Endothelial cell of umbilical vein (primary cell): ENCODE data around the gene KSR1. TPM values are rescaled to one million over a fixed set of nuclear protein-coding genes. Genes with fewer than 3 reads are reported as not detected.

Experiments used
- BruUV-seq: library from RNA; stranded (reverse); fragments of 400-500 nt; replicated peaks from 2 replicates; lab custom pipeline; 2021; lab: Mats Ljungman, UMichigan
- CTCF ChIA-PET: fragments of 300-600, 350-600 bp; sonication (Branson Sonifier 250); formaldehyde crosslinking; loops from one replicate; lab custom pipeline; 2021; ENCODE audit warnings: antibody characterized with exemption, inconsistent platforms; lab: Charles Lee
- POLR2A ChIA-PET: fragments of 300-600, 350-600 bp; sonication (Branson Sonifier 250); formaldehyde crosslinking; loops from one replicate; lab custom pipeline; 2021; ENCODE audit warnings: antibody characterized with exemption, inconsistent platforms; lab: Charles Lee
- DNase-seq: peaks from one replicate; pipeline ENCODE4 v3.0.0-alpha.2; 2011; ENCODE audit warnings: low read depth, low spot score
- FAIRE-seq: peaks from 2 replicates; lab custom pipeline; 2011; peaks lifted over from hg19 to GRCh38; lab: Jason Lieb, UNC
- H2AFZ ChIP-seq: 2 replicates; pipeline ENCODE4 v1.6.0; 2012; ENCODE audit warnings: low read depth, low read length, control low read depth, inconsistent platforms
- H3K27ac ChIP-seq: 2 replicates; pipeline ENCODE4 v1.5.1; 2011; ENCODE audit warnings: low read depth, mild to moderate bottlenecking, control low read depth, low read length, moderate library complexity; ENCODE audit not compliant: insufficient read depth
- H3K27me3 ChIP-seq, 2 experiments: 2 replicates each; pipeline versions ENCODE4 v1.6.0 to v1.6.1; 2011; ENCODE audit warnings: low read length in 2 of 2, mixed read lengths in 1 of 2; ENCODE audit not compliant: control insufficient read depth in 2 of 2, insufficient read depth in 2 of 2
- H3K36me3 ChIP-seq, 2 experiments: 2 replicates in 1 of 2; 3 replicates in 1 of 2; pipeline ENCODE4 v1.5.1; 2011; ENCODE audit warnings: low read length in 2 of 2, mild to moderate bottlenecking in 1 of 2, moderate library complexity in 1 of 2; ENCODE audit not compliant: control insufficient read depth in 2 of 2, insufficient read depth in 2 of 2; ENCODE audit errors: extremely low read depth in 1 of 2
- H3K4me1 ChIP-seq: 3 replicates; pipeline ENCODE4 v1.5.1; 2011; ENCODE audit warnings: mild to moderate bottlenecking, low read length; ENCODE audit not compliant: control insufficient read depth, insufficient read depth; ENCODE audit errors: extremely low read depth
- H3K4me2 ChIP-seq: 2 replicates; pipeline ENCODE4 v1.6.1; 2011; ENCODE audit warnings: low read length, control low read depth, mixed read lengths; ENCODE audit not compliant: insufficient read depth
- H3K4me3 ChIP-seq, 3 experiments: fragments of 200-600 bp in 1 of 3; sonication (generic), shearing (Covaris generic) in 1 of 3; replicated peaks in 1 of 3; 2 replicates each; pipeline ENCODE4 v1.5.1; 2011 to 2016; ENCODE audit warnings: control low read depth in 3 of 3, low read length in 3 of 3, mild to moderate bottlenecking in 2 of 3, inconsistent platforms in 1 of 3, low read depth in 1 of 3, moderate library complexity in 1 of 3; ENCODE audit not compliant: insufficient read depth in 1 of 3
- H3K79me2 ChIP-seq: 2 replicates; pipeline ENCODE4 v1.6.0; 2012; ENCODE audit warnings: low read length, inconsistent platforms; ENCODE audit not compliant: control insufficient read depth, insufficient read depth
- H3K9ac ChIP-seq: replicated peaks from 2 replicates; pipeline ENCODE3; 2011; ENCODE audit warnings: low read length, control low read depth; ENCODE audit not compliant: insufficient read depth; ENCODE audit errors: extremely low read depth
- H3K9me1 ChIP-seq: replicated peaks from 3 replicates; pipeline ENCODE4 v1.6.0; 2011; ENCODE audit warnings: mild to moderate bottlenecking, low read length; ENCODE audit not compliant: control insufficient read depth, insufficient read depth; ENCODE audit errors: extremely low read depth
- H3K9me3 ChIP-seq: replicated peaks from 2 replicates; pipeline ENCODE4 v1.5.1; 2012; ENCODE audit warnings: low read length, inconsistent platforms; ENCODE audit not compliant: control insufficient read depth, insufficient read depth
- H4K20me1 ChIP-seq: replicated peaks from 2 replicates; pipeline ENCODE3; 2011; ENCODE audit warnings: mild to moderate bottlenecking, low read length; ENCODE audit not compliant: control insufficient read depth, insufficient read depth; ENCODE audit errors: extremely low read depth
- CTCF ChIP-seq, 2 donors: IDR thresholded peaks; 1 replicate in 1 of 2; 2 replicates in 1 of 2; pipeline ENCODE4 v1.5.1; 2011; ENCODE audit warnings: low read length in 2 of 2, mild to moderate bottlenecking in 2 of 2, moderate library complexity in 2 of 2, control low read depth in 1 of 2, inconsistent platforms in 1 of 2, low read depth in 1 of 2; ENCODE audit not compliant: insufficient read depth in 1 of 2; ENCODE audit errors: extremely low read depth in 1 of 2
- EZH2 ChIP-seq: IDR thresholded peaks from 2 replicates; pipeline ENCODE4 v1.6.1; 2012; ENCODE audit warnings: borderline replicate concordance, low read depth, mild to moderate bottlenecking, moderate library complexity, low read length, inconsistent platforms; ENCODE audit not compliant: severe bottlenecking
- FOS ChIP-seq: IDR thresholded peaks from 2 replicates; pipeline ENCODE4 v1.6.1; 2011; ENCODE audit warnings: mild to moderate bottlenecking, low read length, moderate library complexity, borderline replicate concordance; ENCODE audit not compliant: insufficient read depth
- GATA2 ChIP-seq: IDR thresholded peaks from 2 replicates; pipeline ENCODE4 v1.7.0; 2011; ENCODE audit warnings: low read depth, mild to moderate bottlenecking, moderate library complexity, mixed read lengths, low read length; ENCODE audit not compliant: insufficient read length, insufficient read depth
- JUN ChIP-seq: IDR thresholded peaks from 2 replicates; pipeline ENCODE4 v1.6.1; 2011; ENCODE audit warnings: borderline replicate concordance, low read depth; ENCODE audit not compliant: insufficient read length, insufficient read depth
- MAX ChIP-seq: IDR thresholded peaks from 2 replicates; pipeline ENCODE4 v1.6.1; 2011; ENCODE audit not compliant: insufficient read depth, insufficient read length
- MYC ChIP-seq: IDR thresholded peaks from one replicate; pipeline ENCODE4 v1.6.1; 2011; ENCODE audit warnings: mild to moderate bottlenecking, low read depth, low read length
- POLR2A ChIP-seq: IDR thresholded peaks from 2 replicates; pipeline ENCODE4 v1.6.1; 2012; ENCODE audit warnings: low read depth, mild to moderate bottlenecking, control low read depth, low read length
- POLR2AphosphoS5 ChIP-seq: IDR thresholded peaks from 2 replicates; pipeline ENCODE4 v1.6.1; 2012; ENCODE audit warnings: low read depth, mild to moderate bottlenecking, control low read depth, low read length, moderate library complexity; ENCODE audit not compliant: insufficient read depth
- dilution Hi-C: fragments of 300-500 bp; cut with MboI; formaldehyde crosslinking; loops from one replicate; pipeline ENCODE4 v1.15.0; 2019; ENCODE audit warnings: low sequenced_read_pairs; ENCODE audit not compliant: extremely low pct_ligation_motif_present
- intact Hi-C: fragments of 100-400 bp; cut with micrococcal nuclease; formaldehyde crosslinking; loops from one replicate; pipeline ENCODE4 v1.10.0; 2022
- polyA plus RNA-seq, 4 experiments: library from polyadenylated mRNA; depleted of rRNA in 3 of 4; stranded (reverse) in 3 of 4; unstranded in 1 of 4; fragments of >200 nt; gene quantifications; 2 replicates each; pipeline versions ENCODE4 v1.2.1 to v1.2.3, GENCODE V29; 2011 to 2012; ENCODE audit warnings: missing spikeins in 1 of 4
- total RNA-seq: library from RNA; stranded (reverse); gene quantifications from 2 replicates; pipeline ENCODE4 v1.2.3, GENCODE V29; 2021

KSR1 gene
- total and polyA plus RNA-seq, 2 donors (not counting 3 experiments of a cell fraction or from before 2014, with no cell fraction given), result 35.4 to 80.2 TPM

GRCh38 chr17:27546624-27547300 is 90.5 kb downstream of the KSR1 start:
- no peak overlapping the region for H3K4me2 ChIP-seq

More at GRCh38 chr17:27546624-27547300, 90.5 kb downstream of the KSR1 start:
- H3K9ac ChIP-seq, result no peak overlapping the region
- H3K9me1 ChIP-seq, result no peaks in the 10 kb centered on the region
- CTCF ChIA-PET, result interaction anchor here (1.0 to 1.9 kb wide), 4 partner anchors 53 to 310 kb away, joined by 3 to 4 read pairs (median 3); partner anchors contain the start of gene KSR1
- dilution Hi-C loops (no loop called here), intact Hi-C loops (no loop called here)
- H3K9me3 ChIP-seq, result no peaks in the 10 kb centered on the region
- no peak for DNase-seq
- H4K20me1 ChIP-seq, result no peaks in the 10 kb centered on the region
- no peak overlapping the region for H3K27ac ChIP-seq
- peaks cover 15% of the 10 kb centered on the region for H3K4me1 ChIP-seq
- no peaks in the 10 kb centered on the region for H3K36me3 ChIP-seq
- no TSS peak for BruUV-seq
- H3K79me2 ChIP-seq, result peaks cover 3% of the 10 kb centered on the region
- H3K4me3 ChIP-seq, result no peak overlapping the region
- H2AFZ ChIP-seq, result no peak overlapping the region
- no peaks in the 10 kb centered on the region for H3K27me3 ChIP-seq
- POLR2A ChIA-PET, result no interaction called here
- no peak for FAIRE-seq
- TF ChIP-seq MAX (no peak), JUN (no peak), FOS (no peak), POLR2AphosphoS5 (no peak), CTCF (IDR thresholded peaks at IDR 0.05; ENCODE audit: extremely low read depth in 1 of 2, insufficient read depth in 1 of 2, low read depth in 1 of 2, low read length in 2 of 2) (no peak), GATA2 (no peak), MYC (no peak), POLR2A (no peak), EZH2 (no peak)
